Measurements from ENCODE around the gene HMGCLL1. TPM values are rescaled to one million over a fixed set of nuclear protein-coding genes. Genes with fewer than 3 reads are reported as not detected.

Gene HMGCLL1
- total RNA-seq, 1 experiment from 2014 or later: 0.11 TPM

- Mint-ChIP-seq H3K36me3 (no peaks in the 10 kb centered on the region), H3K4me1 (peaks cover 4% of the 10 kb centered on the region; the same call in 1 of the 2 replicates), H3K9me3 (peaks cover 22% of the 10 kb centered on the region), H3K27ac (no peak overlapping the region), H3K4me3 (no peak overlapping the region), H3K27me3 (ENCODE audit: low read depth) (no peaks in the 10 kb centered on the region)
- ChIA-PET POLR2A (no interaction called here), CTCF (no interaction called here)
- ATAC-seq (no peak), DNase-seq (ENCODE audit: low spot score) (no peak)
- TF ChIP-seq CTCF (IDR thresholded peaks at IDR 0.05) (no peak), ZNF425 (CRISPR knock-in tag; conservative IDR thresholded peaks at IDR 0.05) (no peak), ZNF512 (CRISPR knock-in tag; IDR thresholded peaks at IDR 0.05; ENCODE audit: borderline replicate concordance) (no peak), ETV6 (CRISPR knock-in tag; IDR thresholded peaks at IDR 0.05) (no peak)
Observed at GRCh38 chr6:55621244-55621643, 42.3 kb upstream of the HMGCLL1 start.

- no peaks in the 10 kb centered on the region for H3K27me3 Mint-ChIP-seq (ENCODE audit: low read depth)
- ATAC-seq (peak; percentile 87), DNase-seq (ENCODE audit: low spot score) (peak; percentile 45)
- H3K4me3 Mint-ChIP-seq: no peak overlapping the region
- TF ChIP-seq JAZF1 (CRISPR knock-in tag; IDR thresholded peaks at IDR 0.05): no peak
- TF ChIP-seq ZMAT4 (CRISPR knock-in tag; IDR thresholded peaks at IDR 0.05): no peak
- no peak for TF ChIP-seq MLX (CRISPR knock-in tag; IDR thresholded peaks at IDR 0.05)
- peak; percentile 44 for TF ChIP-seq CTCF (IDR thresholded peaks at IDR 0.05)
- TF ChIP-seq ZNF219 (CRISPR knock-in tag; IDR thresholded peaks at IDR 0.05; ENCODE audit: borderline replicate concordance): no peak
- TF ChIP-seq ZBTB21 (CRISPR knock-in tag; IDR thresholded peaks at IDR 0.05; ENCODE audit: borderline replicate concordance): no peak
- H3K4me1 Mint-ChIP-seq: peaks cover 4% of the 10 kb centered on the region; the same call in 1 of the 2 replicates
- POLR2A ChIA-PET: no interaction called here
- peaks cover 8% of the 10 kb centered on the region for H3K36me3 Mint-ChIP-seq
- CTCF ChIA-PET: interaction anchor here (0.6 to 1.0 kb wide), 4 partner anchors 10 to 38 kb away, joined by 3 to 5 read pairs (median 4); partner anchors contain the start of gene HMGCLL1
- no peak overlapping the region for H3K27ac Mint-ChIP-seq
- H3K9me3 Mint-ChIP-seq: peaks cover 22% of the 10 kb centered on the region
Observed at GRCh38 chr6:55617272-55617671, 38.3 kb upstream of the HMGCLL1 start.

GRCh38 chr6:55604021-55604420 lies 25.0 kb upstream of the HMGCLL1 start:
- CTCF ChIA-PET: no interaction called here
- TF ChIP-seq HMGXB4 (CRISPR knock-in tag; IDR thresholded peaks at IDR 0.05): no peak
- no peak for TF ChIP-seq ZNF281 (CRISPR knock-in tag; IDR thresholded peaks at IDR 0.05)
- TF ChIP-seq OVOL2 (CRISPR knock-in tag; IDR thresholded peaks at IDR 0.05; ENCODE audit: borderline replicate concordance): no peak
- TF ChIP-seq SOX15 (CRISPR knock-in tag; IDR thresholded peaks at IDR 0.05): no peak
- TF ChIP-seq MAX (CRISPR knock-in tag; IDR thresholded peaks at IDR 0.05): no peak
- no peak for TF ChIP-seq ZNF317 (CRISPR knock-in tag; IDR thresholded peaks at IDR 0.05; ENCODE audit: borderline replicate concordance, low read depth)
- no peak for TF ChIP-seq ZNF671 (CRISPR knock-in tag; IDR thresholded peaks at IDR 0.05)
- no peak for TF ChIP-seq ETV6 (CRISPR knock-in tag; IDR thresholded peaks at IDR 0.05)
- POLR2A ChIA-PET: no interaction called here
- Mint-ChIP-seq H3K4me1 (no peaks in the 10 kb centered on the region), H3K4me3 (no peak overlapping the region), H3K27me3 (ENCODE audit: low read depth) (no peaks in the 10 kb centered on the region), H3K9me3 (no peaks in the 10 kb centered on the region), H3K27ac (no peak overlapping the region), H3K36me3 (no peaks in the 10 kb centered on the region)
- DNase-seq (ENCODE audit: low spot score) (no peak), ATAC-seq (no peak)

Measured in WTC11 (cell line).